ENCODE data around the gene TM9SF1.

DNA sequence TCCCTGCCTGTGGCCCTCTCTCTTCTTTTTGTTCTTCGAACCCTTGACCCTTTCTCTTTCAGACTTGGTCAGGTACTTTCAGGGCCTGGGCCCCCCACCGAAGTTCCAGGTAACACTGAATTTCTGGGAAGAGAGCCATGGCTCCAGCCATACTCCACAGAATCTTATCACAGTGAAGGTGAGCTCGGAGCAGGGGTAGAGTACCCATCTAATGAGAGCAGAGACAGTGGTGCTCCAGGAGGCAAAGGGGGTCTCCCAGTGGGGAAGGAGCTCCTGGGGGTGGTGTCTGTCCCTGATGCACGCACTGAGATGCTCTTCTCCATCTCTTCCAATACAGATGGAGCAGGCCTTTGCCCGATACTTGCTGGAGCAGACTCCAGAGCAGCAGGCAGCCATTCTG is 29.5 kb downstream of the TM9SF1 start:
- TF ChIP-seq, protein P1, sequence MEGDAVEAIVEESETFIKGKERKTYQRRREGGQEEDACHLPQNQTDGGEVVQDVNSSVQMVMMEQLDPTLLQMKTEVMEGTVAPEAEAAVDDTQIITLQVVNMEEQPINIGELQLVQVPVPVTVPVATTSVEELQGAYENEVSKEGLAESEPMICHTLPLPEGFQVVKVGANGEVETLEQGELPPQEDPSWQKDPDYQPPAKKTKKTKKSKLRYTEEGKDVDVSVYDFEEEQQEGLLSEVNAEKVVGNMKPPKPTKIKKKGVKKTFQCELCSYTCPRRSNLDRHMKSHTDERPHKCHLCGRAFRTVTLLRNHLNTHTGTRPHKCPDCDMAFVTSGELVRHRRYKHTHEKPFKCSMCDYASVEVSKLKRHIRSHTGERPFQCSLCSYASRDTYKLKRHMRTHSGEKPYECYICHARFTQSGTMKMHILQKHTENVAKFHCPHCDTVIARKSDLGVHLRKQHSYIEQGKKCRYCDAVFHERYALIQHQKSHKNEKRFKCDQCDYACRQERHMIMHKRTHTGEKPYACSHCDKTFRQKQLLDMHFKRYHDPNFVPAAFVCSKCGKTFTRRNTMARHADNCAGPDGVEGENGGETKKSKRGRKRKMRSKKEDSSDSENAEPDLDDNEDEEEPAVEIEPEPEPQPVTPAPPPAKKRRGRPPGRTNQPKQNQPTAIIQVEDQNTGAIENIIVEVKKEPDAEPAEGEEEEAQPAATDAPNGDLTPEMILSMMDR (IDR thresholded peaks at IDR 0.05): no peak
- TF ChIP-seq EZH2 (IDR thresholded peaks at IDR 0.05; ENCODE audit: borderline replicate concordance, insufficient read depth, low read depth, low read length, poor library complexity, severe bottlenecking): no peak
